Neural cell (in vitro differentiated cells): ENCODE measurements around the gene FBXO2. TPM values are rescaled to one million over a fixed set of nuclear protein-coding genes. Genes with fewer than 3 reads are reported as not detected.

ENCODE experiments used
- H2AFZ ChIP-seq: fragments of 200-600, 300-800 bp; sonication (generic), shearing (Covaris generic); 2 replicates; pipeline ENCODE4 v1.6.0; 2014; ENCODE audit warnings: low read depth, mild to moderate bottlenecking, antibody characterized with exemption, low read length, moderate library complexity
- H3F3A ChIP-seq: fragments of 200-600 bp; shearing (Covaris generic); 2 replicates; pipeline ENCODE4 v1.6.1; 2016; ENCODE audit warnings: mild to moderate bottlenecking, moderate library complexity, mixed read lengths, antibody characterized with exemption, low read length; ENCODE audit not compliant: insufficient read depth, poor library complexity, severe bottlenecking
- H3K27ac ChIP-seq: fragments of 200-600, 300-800 bp; sonication (generic), shearing (Covaris generic); 2 replicates; pipeline ENCODE4 v1.5.1; 2014; ENCODE audit warnings: mild to moderate bottlenecking, low read length, moderate library complexity
- H3K27me3 ChIP-seq: fragments of 300-800, 200-600 bp; sonication (generic), shearing (Covaris generic); 2 replicates; pipeline ENCODE4 v1.6.0; 2014; ENCODE audit warnings: mild to moderate bottlenecking, low read depth, low read length, moderate library complexity; ENCODE audit not compliant: insufficient read depth
- H3K36me3 ChIP-seq: fragments of 300-800, 200-600 bp; sonication (generic), shearing (Covaris generic); 2 replicates; pipeline ENCODE4 v1.5.1; 2014; ENCODE audit warnings: mild to moderate bottlenecking, antibody characterized with exemption, low read length, moderate library complexity; ENCODE audit not compliant: insufficient read depth
- H3K4me2 ChIP-seq: fragments of 300-800, 200-600 bp; sonication (generic), shearing (Covaris generic); 2 replicates; pipeline ENCODE4 v1.6.0; 2014; ENCODE audit warnings: mild to moderate bottlenecking, low read length
- H3K4me3 ChIP-seq: fragments of 300-800, 200-600 bp; sonication (generic), shearing (Covaris generic); 2 replicates; pipeline ENCODE4 v1.5.1; 2014; ENCODE audit warnings: mild to moderate bottlenecking, low read length, moderate library complexity
- H3K79me2 ChIP-seq: fragments of 200-600 bp; shearing (Covaris generic); replicated peaks from 2 replicates; pipeline ENCODE4 v1.6.0; 2014; ENCODE audit warnings: mild to moderate bottlenecking, low read length, moderate library complexity; ENCODE audit not compliant: insufficient read depth
- H3K9ac ChIP-seq: fragments of 300-800, 200-600 bp; sonication (generic), shearing (Covaris generic); 2 replicates; pipeline ENCODE4 v1.6.1; 2016; ENCODE audit warnings: mild to moderate bottlenecking, low read length, mixed read lengths
- H3K9me2 ChIP-seq: fragments of 200-600 bp; shearing (Covaris generic); 2 replicates; pipeline ENCODE4 v1.6.1; 2016; ENCODE audit warnings: mild to moderate bottlenecking, low read length, mixed read lengths; ENCODE audit not compliant: insufficient read depth
- H3K9me3 ChIP-seq: fragments of 200-600, 300-800 bp; sonication (generic), shearing (Covaris generic); 2 replicates; pipeline ENCODE4 v1.6.1; 2016; ENCODE audit warnings: mild to moderate bottlenecking, mixed run types, low read length, moderate library complexity, mixed read lengths
- H4K20me1 ChIP-seq: fragments of 200-600 bp; shearing (Covaris generic); 2 replicates; pipeline ENCODE4 v1.6.1; 2016; ENCODE audit warnings: mild to moderate bottlenecking, mixed run types; ENCODE audit not compliant: insufficient read depth
- CTCF ChIP-seq: fragments of 450-650 bp; IDR thresholded peaks from 2 replicates; pipeline ENCODE4 v1.5.1; 2014; ENCODE audit warnings: antibody characterized with exemption, mild to moderate bottlenecking, moderate library complexity; ENCODE audit not compliant: poor library complexity, severe bottlenecking
- EP300 ChIP-seq: fragments of 450-650 bp; conservative IDR thresholded peaks from 2 replicates; pipeline ENCODE4 v1.6.1; 2014; ENCODE audit warnings: antibody characterized with exemption, mild to moderate bottlenecking, moderate library complexity; ENCODE audit not compliant: poor library complexity, severe bottlenecking
- EZH2 ChIP-seq: fragments of 200-600, 300-800 bp; shearing (Covaris generic), sonication (generic); IDR thresholded peaks from 2 replicates; pipeline ENCODE4 v1.6.1; 2014; ENCODE audit warnings: antibody characterized with exemption, low read length, borderline replicate concordance, mild to moderate bottlenecking; ENCODE audit not compliant: insufficient read depth, poor library complexity, severe bottlenecking
- MXI1 ChIP-seq: fragments of 450-650 bp; conservative IDR thresholded peaks from 2 replicates; pipeline ENCODE4 v1.6.1; 2014; ENCODE audit warnings: antibody characterized with exemption, mild to moderate bottlenecking; ENCODE audit not compliant: poor library complexity, severe bottlenecking
- POLR2AphosphoS5 ChIP-seq: IDR thresholded peaks from 2 replicates; pipeline ENCODE4 v1.6.1; 2012
- RAD21 ChIP-seq: fragments of 450-650 bp; conservative IDR thresholded peaks from 2 replicates; pipeline ENCODE4 v1.6.1; 2014; ENCODE audit warnings: antibody characterized with exemption, mild to moderate bottlenecking, moderate library complexity
- REST ChIP-seq: IDR thresholded peaks from 2 replicates; pipeline ENCODE4 v1.6.1; 2012; ENCODE audit warnings: borderline replicate concordance
- SMC3 ChIP-seq: fragments of 450-650 bp; conservative IDR thresholded peaks from 2 replicates; pipeline ENCODE4 v1.6.1; 2014; ENCODE audit warnings: antibody characterized with exemption, mild to moderate bottlenecking, moderate library complexity; ENCODE audit not compliant: poor library complexity
- TAF1 ChIP-seq: IDR thresholded peaks from 2 replicates; pipeline ENCODE4 v1.6.1; 2012; ENCODE audit warnings: low read depth
- polyA plus RNA-seq: library from polyadenylated mRNA; depleted of rRNA; stranded (reverse); fragments of >200 nt; gene quantifications from 2 replicates; pipeline ENCODE4 v1.2.3, GENCODE V29; 2014

Gene FBXO2
- polyA plus RNA-seq, 1 donor from 2014 or later = 16.6 TPM

DNA sequence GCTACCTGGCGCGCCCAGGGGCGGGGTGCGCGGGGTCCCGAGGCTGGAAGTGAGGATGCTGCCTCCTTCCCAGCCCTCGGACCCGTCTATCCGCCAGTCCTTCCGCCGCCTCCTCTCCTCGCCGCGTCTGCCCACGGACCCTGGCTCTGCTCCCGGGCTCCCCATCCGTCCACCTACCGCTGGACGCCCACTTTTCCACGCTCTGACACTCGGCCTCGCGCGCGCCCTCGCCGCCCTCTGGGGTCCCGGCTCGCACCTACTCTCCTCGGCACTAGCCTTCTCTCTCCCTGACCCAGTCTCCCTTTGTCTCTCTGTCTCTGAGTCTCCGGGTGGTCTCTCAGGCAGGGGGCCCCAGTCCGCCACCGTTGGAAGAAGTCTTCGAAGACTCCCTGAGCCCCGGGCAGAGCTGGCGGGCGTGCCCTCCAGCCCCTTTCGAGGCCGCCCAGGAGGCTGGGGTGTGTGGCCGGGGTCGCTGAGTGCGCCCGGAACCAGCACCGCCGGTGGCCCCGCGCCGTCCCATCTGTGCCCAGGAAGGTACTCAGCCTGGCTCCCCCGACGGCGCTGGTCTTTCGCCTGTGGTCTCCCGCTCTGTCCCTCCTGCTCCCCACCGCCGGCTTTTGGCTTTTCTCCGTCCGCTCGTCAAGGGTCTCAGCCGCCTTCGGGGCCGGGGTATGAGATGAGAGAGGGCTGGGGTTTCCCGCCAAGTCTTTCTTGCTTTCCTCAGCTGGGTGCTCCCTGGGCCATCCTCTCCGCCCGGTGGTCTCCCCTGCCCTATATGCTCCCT, 37.9 kb upstream of the FBXO2 start:
- Histone ChIP-seq H3K27ac (peak overlapping the region; percentile 44), H3K79me2 (peaks cover 23% of the 10 kb centered on the region), H2AFZ (peak overlapping the region; percentile 76), H3F3A (no peaks in the 10 kb centered on the region), H3K4me2 (peak overlapping the region; percentile 55), H3K9me3 (no peaks in the 10 kb centered on the region), H3K9me2 (no peaks in the 10 kb centered on the region), H4K20me1 (no peaks in the 10 kb centered on the region), H3K9ac (peak overlapping the region; percentile 90), H3K36me3 (no peaks in the 10 kb centered on the region), H3K27me3 (no peaks in the 10 kb centered on the region), H3K4me3 (peak overlapping the region; percentile 88)
- TF ChIP-seq TAF1 (no peak), EZH2 (no peak), POLR2AphosphoS5 (no peak), EP300 (no peak), CTCF (peak; percentile 11), MXI1 (no peak), REST (no peak), SMC3 (no peak)

- Histone ChIP-seq H3K9me2 (no peaks in the 10 kb centered on the region), H3K36me3 (no peaks in the 10 kb centered on the region), H3K27me3 (no peaks in the 10 kb centered on the region), H4K20me1 (no peaks in the 10 kb centered on the region), H2AFZ (peak within 1 kb of the TSS; percentile 83), H3K27ac (peak within 1 kb of the TSS; percentile 78), H3K4me2 (peak within 1 kb of the TSS; percentile 89), H3K79me2 (peaks cover 30% of the 10 kb centered on the region), H3K4me3 (peak within 1 kb of the TSS; percentile 88), H3K9ac (peak within 1 kb of the TSS; percentile 90), H3F3A (no peaks in the 10 kb centered on the region), H3K9me3 (no peaks in the 10 kb centered on the region)
- no peak for TF ChIP-seq EZH2
- TF ChIP-seq MXI1 = peak; percentile 40
- TF ChIP-seq RAD21 = no peak
- no peak for TF ChIP-seq REST
- no peak for TF ChIP-seq TAF1
- no peak for TF ChIP-seq SMC3
- TF ChIP-seq POLR2AphosphoS5 = peak; percentile 68
- no peak for TF ChIP-seq EP300
- no peak for TF ChIP-seq CTCF
Measured at GRCh38 chr1:11691302-11691914, 37.2 kb upstream of the FBXO2 start, which contains the start of gene DRAXIN. Gene DRAXIN, plus strand, starts transcription at chr1:11691710. Its CDS starts 14,549 bp downstream, at chr1:11706259.
